G401.6 (cell line): ENCODE measurements around the gene SPR.

Source experiments
- FAIRE-seq: peaks from 2 replicates; lab custom pipeline; 2012; peaks lifted over from hg19 to GRCh38; lab: Jason Lieb, UNC

The SPR gene

GRCh38 chr2:72887032-72887739 lies at the start of gene SPR:
Gene SPR (plus strand): TSS chr2:72887408. CDS start chr2:72887433, 25 bp downstream.
- FAIRE-seq: no peak

- FAIRE-seq: no peak
Measured at GRCh38 chr2:72840066-72840465, 47.1 kb upstream of the SPR start.

GRCh38 chr2:72841462-72842125 lies 45.6 kb upstream of the SPR start:
- no peak for FAIRE-seq

GRCh38 chr2:72843301-72843700 lies 43.9 kb upstream of the SPR start:
- FAIRE-seq: no peak

- no peak for FAIRE-seq
Measured at GRCh38 chr2:72846171-72847095, 40.8 kb upstream of the SPR start.

- FAIRE-seq: no peak
Measured at GRCh38 chr2:72847534-72848315, 39.5 kb upstream of the SPR start.

- no peak for FAIRE-seq
Measured at GRCh38 chr2:72848436-72849137, 38.6 kb upstream of the SPR start.

- FAIRE-seq: no peak
Measured at GRCh38 chr2:72849138-72849462, 38.1 kb upstream of the SPR start.

GRCh38 chr2:72851333-72851732 lies 35.9 kb upstream of the SPR start:
- no peak for FAIRE-seq

- FAIRE-seq: peak; percentile 94
Measured at GRCh38 chr2:72859831-72860262, 27.4 kb upstream of the SPR start.

GRCh38 chr2:72862239-72862988 lies 24.8 kb upstream of the SPR start:
- FAIRE-seq: peak; percentile 78

- FAIRE-seq: no peak
Measured at GRCh38 chr2:72863046-72863445, 24.2 kb upstream of the SPR start.

- no peak for FAIRE-seq
Measured at GRCh38 chr2:72864500-72864899, 22.7 kb upstream of the SPR start.

- FAIRE-seq: peak; percentile 17
Measured at GRCh38 chr2:72871060-72871459, 16.1 kb upstream of the SPR start.

GRCh38 chr2:72871880-72872279 lies 15.3 kb upstream of the SPR start:
- FAIRE-seq: no peak

- FAIRE-seq: no peak
Measured at GRCh38 chr2:72883356-72883962, 3.7 kb upstream of the SPR start.

- no peak for FAIRE-seq
Measured at GRCh38 chr2:72886505-72887031, 640 bp upstream of the SPR start.

- peak; percentile 91 for FAIRE-seq
Measured at GRCh38 chr2:72887740-72888437, 681 bp downstream of the SPR start.

- no peak for FAIRE-seq
Measured at GRCh38 chr2:72888438-72889202, 1.4 kb downstream of the SPR start.
